NCI-H345 (cell line): ENCODE results near the gene SSX2IP.
"Not testable (repeated sequence)": the region's sequence is repeated elsewhere in the genome, so short reads cannot be mapped to it uniquely, and the experiment has no call there.

ENCODE experiments used
- DNase-seq: peaks from one replicate; lab custom pipeline; 2025; lab: John Stamatoyannopoulos, UW

The SSX2IP gene

GRCh38 chr1:84690397-84691121 lies at the start of gene SSX2IP:
TSS of gene SSX2IP (minus strand) at chr1:84690461. CDS start at chr1:84671219, 19,242 bp downstream.
- DNase-seq: peak; percentile 99

GRCh38 chr1:84738237-84738636 lies 48.0 kb upstream of the SSX2IP start:
- no peak for DNase-seq

- no peak for DNase-seq
Measured at GRCh38 chr1:84737590-84737989, 47.3 kb upstream of the SSX2IP start.

GRCh38 chr1:84736944-84737343 lies 46.7 kb upstream of the SSX2IP start:
- no peak for DNase-seq

GRCh38 chr1:84736445-84736844 lies 46.2 kb upstream of the SSX2IP start:
- DNase-seq: no peak

GRCh38 chr1:84735483-84735882 lies 45.2 kb upstream of the SSX2IP start:
- DNase-seq: no peak

- DNase-seq: no peak
Measured at GRCh38 chr1:84732520-84732919, 42.3 kb upstream of the SSX2IP start.

- DNase-seq: no peak
Measured at GRCh38 chr1:84731519-84731918, 41.3 kb upstream of the SSX2IP start.

GRCh38 chr1:84727711-84728110 lies 37.5 kb upstream of the SSX2IP start:
- peak; percentile 83 for DNase-seq

- no peak for DNase-seq
Measured at GRCh38 chr1:84726593-84727499, 36.6 kb upstream of the SSX2IP start.

GRCh38 chr1:84724128-84724860 lies 34.0 kb upstream of the SSX2IP start:
- no peak for DNase-seq

GRCh38 chr1:84722794-84723193 lies 32.5 kb upstream of the SSX2IP start:
- DNase-seq: no peak

GRCh38 chr1:84721872-84722271 lies 31.6 kb upstream of the SSX2IP start:
- DNase-seq: not testable (repeated sequence)

GRCh38 chr1:84721152-84721551 lies 30.9 kb upstream of the SSX2IP start:
- DNase-seq: no peak

- DNase-seq: no peak
Measured at GRCh38 chr1:84720221-84720780, 30.0 kb upstream of the SSX2IP start.

GRCh38 chr1:84719543-84720217 lies 29.4 kb upstream of the SSX2IP start:
- no peak for DNase-seq

- peak; percentile 97 for DNase-seq
Measured at GRCh38 chr1:84715342-84716019, 25.2 kb upstream of the SSX2IP start.

GRCh38 chr1:84712276-84712874 lies 22.1 kb upstream of the SSX2IP start:
- no peak for DNase-seq

GRCh38 chr1:84711869-84712268 lies 21.6 kb upstream of the SSX2IP start:
- no peak for DNase-seq

- no peak for DNase-seq
Measured at GRCh38 chr1:84711121-84711520, 20.9 kb upstream of the SSX2IP start.

GRCh38 chr1:84709131-84709530 lies 18.9 kb upstream of the SSX2IP start:
- no peak for DNase-seq
